COLO829 (cell line): ENCODE measurements around the gene IL34.

Source experiments
- DNase-seq: peaks from one replicate; pipeline ENCODE4 v3.0.0; 2012; ENCODE audit warnings: low spot score

IL34 gene

GRCh38 chr16:70689035-70689969 lies 42.9 kb downstream of the IL34 start:
- no peak for DNase-seq

- no peak for DNase-seq
Observed at GRCh38 chr16:70689970-70690891, 43.9 kb downstream of the IL34 start.

GRCh38 chr16:70691223-70692129 lies 45.1 kb downstream of the IL34 start:
- no peak for DNase-seq

- no peak for DNase-seq
Observed at GRCh38 chr16:70692130-70692872, 45.9 kb downstream of the IL34 start.

- no peak for DNase-seq
Observed at GRCh38 chr16:70692873-70693671, 46.7 kb downstream of the IL34 start.

- DNase-seq = no peak
Observed at GRCh38 chr16:70694088-70694867, 47.9 kb downstream of the IL34 start.

- no peak for DNase-seq
Observed at GRCh38 chr16:70694868-70695218, 48.5 kb downstream of the IL34 start.

- DNase-seq = no peak
Observed at GRCh38 chr16:70695331-70696070, 49.1 kb downstream of the IL34 start.

- no peak for DNase-seq
Observed at GRCh38 chr16:70696355-70696754, 50.0 kb downstream of the IL34 start.

- DNase-seq = no peak
Observed at GRCh38 chr16:70696952-70697593, 50.7 kb downstream of the IL34 start.

- no peak for DNase-seq
Observed at GRCh38 chr16:70697594-70698170, 51.3 kb downstream of the IL34 start.

GRCh38 chr16:70698901-70699300 lies 52.5 kb downstream of the IL34 start:
- DNase-seq = no peak

- DNase-seq = no peak
Observed at GRCh38 chr16:70699696-70700095, 53.3 kb downstream of the IL34 start.

- no peak for DNase-seq
Observed at GRCh38 chr16:70700101-70701020, 54.0 kb downstream of the IL34 start.

GRCh38 chr16:70701036-70701435 lies 54.7 kb downstream of the IL34 start:
- DNase-seq = no peak

- no peak for DNase-seq
Observed at GRCh38 chr16:70701596-70701995, 55.2 kb downstream of the IL34 start.

GRCh38 chr16:70701998-70702397 lies 55.6 kb downstream of the IL34 start:
- no peak for DNase-seq
